ENCODE results near the gene LIG4.

LIG4 gene

DNA sequence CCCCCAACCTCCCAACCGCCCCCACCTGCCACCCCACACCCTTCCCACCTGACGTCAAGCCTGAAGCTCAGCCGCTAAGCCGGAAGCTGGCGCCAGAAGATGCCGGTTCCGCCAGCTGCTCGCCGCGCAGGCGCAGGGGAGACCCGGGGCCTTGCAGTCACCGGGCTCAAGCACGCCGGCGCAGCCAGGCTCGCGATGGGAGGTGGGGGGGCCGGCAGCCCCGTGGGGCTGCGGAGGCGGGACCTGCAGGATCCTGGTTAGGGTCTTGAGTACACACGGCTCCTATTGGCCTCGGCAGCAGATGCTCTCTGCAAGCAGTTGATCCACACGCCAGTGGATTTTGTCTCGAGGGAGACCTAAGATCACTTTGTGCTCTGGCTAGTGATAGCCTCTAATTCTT, at the start of gene LIG4:
TSS of gene LIG4 (minus strand) at position 101 of the 400 bp plus-strand sequence. CDS start 4,268 bp downstream, outside the sequence.
- peak within 1 kb of the TSS; percentile 53 for H3K4me3 ChIP-seq (ENCODE audit: low read depth, low read length)
- TF ChIP-seq, protein P1, sequence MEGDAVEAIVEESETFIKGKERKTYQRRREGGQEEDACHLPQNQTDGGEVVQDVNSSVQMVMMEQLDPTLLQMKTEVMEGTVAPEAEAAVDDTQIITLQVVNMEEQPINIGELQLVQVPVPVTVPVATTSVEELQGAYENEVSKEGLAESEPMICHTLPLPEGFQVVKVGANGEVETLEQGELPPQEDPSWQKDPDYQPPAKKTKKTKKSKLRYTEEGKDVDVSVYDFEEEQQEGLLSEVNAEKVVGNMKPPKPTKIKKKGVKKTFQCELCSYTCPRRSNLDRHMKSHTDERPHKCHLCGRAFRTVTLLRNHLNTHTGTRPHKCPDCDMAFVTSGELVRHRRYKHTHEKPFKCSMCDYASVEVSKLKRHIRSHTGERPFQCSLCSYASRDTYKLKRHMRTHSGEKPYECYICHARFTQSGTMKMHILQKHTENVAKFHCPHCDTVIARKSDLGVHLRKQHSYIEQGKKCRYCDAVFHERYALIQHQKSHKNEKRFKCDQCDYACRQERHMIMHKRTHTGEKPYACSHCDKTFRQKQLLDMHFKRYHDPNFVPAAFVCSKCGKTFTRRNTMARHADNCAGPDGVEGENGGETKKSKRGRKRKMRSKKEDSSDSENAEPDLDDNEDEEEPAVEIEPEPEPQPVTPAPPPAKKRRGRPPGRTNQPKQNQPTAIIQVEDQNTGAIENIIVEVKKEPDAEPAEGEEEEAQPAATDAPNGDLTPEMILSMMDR (IDR thresholded peaks at IDR 0.05; ENCODE audit: low read depth, low read length): no peak

DNA sequence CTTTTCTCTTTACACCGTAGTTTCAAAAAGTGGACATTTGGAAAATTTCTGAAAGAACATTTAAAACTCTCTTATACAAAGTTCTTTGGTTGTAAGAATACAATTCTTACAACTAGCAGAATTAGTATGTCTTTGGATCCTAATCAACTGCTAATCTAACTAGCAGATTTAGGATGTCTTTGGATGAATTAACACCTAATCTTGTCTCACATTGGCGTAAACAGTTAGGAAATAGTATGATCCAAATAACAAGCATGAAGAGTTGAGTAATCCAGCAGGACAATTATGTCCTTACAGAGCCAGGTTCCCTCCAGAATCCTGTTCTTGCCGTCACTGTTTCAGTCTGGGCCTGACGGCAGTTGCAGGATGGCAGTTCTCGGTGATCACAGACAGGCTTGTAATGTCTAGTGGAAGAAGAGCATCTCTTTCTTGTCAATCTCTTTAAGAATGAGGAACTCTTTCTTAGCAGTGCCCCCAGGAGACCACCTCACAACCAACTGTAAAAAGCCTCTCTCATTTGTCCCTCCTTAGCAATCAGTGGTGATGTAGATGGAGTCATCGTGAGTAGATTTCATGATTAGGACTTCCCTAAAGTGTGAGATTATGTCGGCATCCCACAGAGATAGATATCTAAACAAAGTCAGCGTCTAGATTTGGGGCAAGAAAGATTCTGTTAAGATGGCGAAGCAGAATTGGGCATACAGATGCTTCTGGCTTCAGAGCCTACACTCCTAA, 48.5 kb upstream of the LIG4 start:
- TF ChIP-seq, protein P1 (IDR thresholded peaks at IDR 0.05; ENCODE audit: low read depth, low read length): no peak
- no peak overlapping the region for H3K4me3 ChIP-seq (ENCODE audit: low read depth, low read length)

DNA sequence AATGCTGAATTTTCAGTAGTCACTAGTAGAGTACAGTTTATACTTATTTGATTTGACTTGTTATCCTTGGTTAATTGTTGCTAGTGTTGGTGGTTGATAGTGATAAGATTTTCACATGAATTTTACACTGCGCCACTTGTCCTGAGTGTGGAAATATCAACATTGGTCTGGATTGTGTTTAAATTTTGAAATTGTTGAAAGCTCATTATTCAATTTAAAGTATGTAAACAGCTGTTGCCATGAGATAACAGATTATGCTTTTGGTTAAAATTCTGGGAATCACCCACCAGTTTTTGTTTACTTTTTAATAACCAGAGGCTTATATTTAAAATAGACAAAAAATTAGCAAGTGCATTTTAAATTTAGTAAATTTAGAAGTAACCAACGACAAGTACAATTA, 41.9 kb upstream of the LIG4 start:
- TF ChIP-seq, protein P1 (IDR thresholded peaks at IDR 0.05; ENCODE audit: low read depth, low read length): no peak
- no peak overlapping the region for H3K4me3 ChIP-seq (ENCODE audit: low read depth, low read length)

DNA sequence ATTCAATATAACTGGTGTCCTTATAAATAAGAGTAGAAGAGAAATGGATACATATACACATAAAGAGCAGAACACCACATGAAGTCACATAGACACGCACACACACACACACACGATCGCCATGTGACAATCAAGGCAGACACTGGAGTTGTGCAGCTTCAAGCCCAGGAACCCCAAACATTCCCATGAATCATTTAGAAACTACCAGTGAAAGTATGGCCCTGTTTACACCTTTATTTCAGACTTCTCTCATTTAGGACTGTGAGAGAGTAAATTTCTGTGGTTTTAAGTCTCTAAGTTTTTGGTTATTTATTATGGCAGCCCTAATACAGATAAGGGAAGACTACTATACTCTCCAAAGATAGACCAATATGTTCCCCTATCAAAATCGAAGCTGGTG, 33.8 kb upstream of the LIG4 start:
- H3K4me3 ChIP-seq (ENCODE audit: low read depth, low read length): no peak overlapping the region
- TF ChIP-seq, protein P1 (IDR thresholded peaks at IDR 0.05; ENCODE audit: low read depth, low read length): no peak

DNA sequence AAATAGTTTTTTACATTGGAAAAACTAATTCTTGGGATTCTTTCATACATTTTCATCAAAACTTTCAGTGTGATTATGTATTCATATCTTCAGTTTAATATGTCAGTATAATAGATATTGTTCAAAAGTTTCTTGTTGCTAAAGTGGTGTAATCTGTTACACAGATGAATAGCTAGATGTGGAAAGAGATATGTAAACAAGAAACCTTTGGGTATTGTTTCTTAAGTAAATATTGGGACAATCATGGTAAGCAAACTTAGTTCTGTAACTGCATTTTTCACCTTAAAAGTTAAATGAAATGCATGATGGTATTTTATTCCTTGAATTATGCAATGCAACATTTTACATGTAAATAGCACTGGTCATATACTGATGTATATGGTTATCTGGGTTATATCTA, 15.0 kb upstream of the LIG4 start:
- no peak overlapping the region for H3K4me3 ChIP-seq (ENCODE audit: low read depth, low read length)
- TF ChIP-seq, protein P1 (IDR thresholded peaks at IDR 0.05; ENCODE audit: low read depth, low read length): no peak

DNA sequence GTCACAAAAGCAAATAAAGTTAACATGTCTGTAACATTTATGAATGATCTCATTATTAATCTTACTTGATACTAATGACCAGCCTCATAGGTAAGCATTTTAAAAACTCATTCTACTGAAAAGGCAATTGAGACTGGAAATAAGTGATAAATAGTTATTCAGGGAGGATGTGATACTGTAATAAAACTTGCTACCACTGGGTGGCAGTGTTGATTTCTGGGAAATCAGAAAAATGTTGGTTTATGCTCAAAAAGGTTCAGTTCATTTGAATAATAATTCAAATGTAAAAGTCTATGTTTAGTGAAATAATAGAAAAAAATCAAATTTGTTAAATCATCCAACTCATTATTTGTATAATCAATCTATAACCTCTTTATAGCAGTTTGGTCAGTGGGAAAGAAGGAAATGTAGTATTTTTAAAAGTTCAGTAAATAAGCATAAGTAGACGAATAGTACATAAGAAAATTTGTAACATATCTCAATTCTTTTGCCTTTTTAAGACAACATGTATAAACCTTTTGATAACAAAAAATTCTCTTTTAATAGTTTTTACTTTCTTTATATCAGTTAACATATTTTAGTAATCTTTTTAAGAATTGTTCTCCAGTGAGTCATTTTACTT, 12.4 kb upstream of the LIG4 start:
- H3K4me3 ChIP-seq (ENCODE audit: low read depth, low read length): no peak overlapping the region
- TF ChIP-seq, protein P1 (IDR thresholded peaks at IDR 0.05; ENCODE audit: low read depth, low read length): peak; percentile 26; the same call in 1 of the 2 replicates

DNA sequence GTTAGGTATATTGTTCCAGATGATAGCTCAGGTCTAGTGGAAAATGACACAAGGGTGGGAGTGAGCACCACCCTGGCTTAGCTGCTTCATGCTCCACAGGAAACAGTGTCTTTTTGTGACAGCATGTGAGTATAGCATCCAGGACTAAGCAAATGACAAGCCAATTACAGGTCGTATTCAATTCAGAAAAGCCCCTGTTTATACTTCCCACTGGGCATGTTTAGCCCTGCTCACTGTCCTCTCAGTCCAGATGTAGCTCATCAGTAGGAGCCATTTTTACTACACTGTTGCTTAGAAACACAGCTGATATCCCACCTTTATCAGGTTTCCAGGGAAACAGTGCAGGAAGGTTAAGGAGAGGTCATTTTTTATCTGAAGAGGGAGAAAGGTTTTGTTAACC, 10.8 kb upstream of the LIG4 start:
- no peak overlapping the region for H3K4me3 ChIP-seq (ENCODE audit: low read depth, low read length)
- TF ChIP-seq, protein P1 (IDR thresholded peaks at IDR 0.05; ENCODE audit: low read depth, low read length): no peak
